Upper lobe of right lung (tissue), 1 donor: ENCODE measurements around the gene SLC34A1. TPM values are rescaled to one million over a fixed set of nuclear protein-coding genes. Genes with fewer than 3 reads are reported as not detected.
"Not testable (repeated sequence)": the region's sequence is repeated elsewhere in the genome, so short reads cannot be mapped to it uniquely, and the experiment has no call there.

Experiments
- ATAC-seq: fragments of 200-7000 bp; cut with Tn5 transposase; one replicate; pipeline ENCODE4 v1.9.1; 2020; ENCODE audit warnings: mild to moderate bottlenecking, moderate library complexity
- DNase-seq: peaks from one replicate; pipeline ENCODE4 v3.0.0-alpha.2; 2020
- H3K27ac ChIP-seq: fragments of 200-600 bp; one replicate; pipeline ENCODE4 v1.8.0; 2022
- H3K27me3 ChIP-seq: fragments of 200-600 bp; one replicate; pipeline ENCODE4 v1.8.0; 2022; ENCODE audit warnings: mild to moderate bottlenecking
- H3K36me3 ChIP-seq: fragments of 200-600 bp; one replicate; pipeline ENCODE4 v1.8.0; 2022
- H3K4me1 ChIP-seq: fragments of 200-600 bp; one replicate; pipeline ENCODE4 v1.8.0; 2022
- H3K4me3 ChIP-seq: fragments of 200-600 bp; one replicate; pipeline ENCODE4 v1.8.0; 2022; ENCODE audit warnings: mild to moderate bottlenecking
- H3K9me3 ChIP-seq: fragments of 200-600 bp; one replicate; pipeline ENCODE4 v1.8.0; 2022
- CTCF ChIP-seq: fragments of 200-600 bp; IDR thresholded peaks from one replicate; pipeline ENCODE4 v1.8.0; 2022; ENCODE audit warnings: antibody characterized with exemption
- intact Hi-C: fragments of 100-400 bp; cut with DNase I; formaldehyde crosslinking; loops from one replicate; pipeline ENCODE4 v1.11.0; 2022
- total RNA-seq: library from RNA; stranded (reverse); fragmentation: NEBNext Ultra II Directional; extraction: Animal tissue kit (Norgen Biotek cat#: 25700); gene quantifications from one replicate; pipeline ENCODE4 v1.2.1, GENCODE V29; 2021
- donor health status: DM: no; HTN: yes; CAD: no; lungs with severe emphysema.

SLC34A1 gene
- total RNA-seq, 1 donor from 2014 or later, result not detected

- Histone ChIP-seq H3K4me1 (peaks cover 2% of the 10 kb centered on the region), H3K36me3 (no peaks in the 10 kb centered on the region), H3K27ac (no peak overlapping the region), H3K4me3 (no peak overlapping the region), H3K27me3 (no peaks in the 10 kb centered on the region), H3K9me3 (no peaks in the 10 kb centered on the region)
- intact Hi-C loops, result no loop called here
- DNase-seq, result no peak
- no peak for TF ChIP-seq CTCF
- ATAC-seq, result no peak
These were observed 26.3 kb downstream of the SLC34A1 start for GRCh38 chr5:177410575-177410974.

- Histone ChIP-seq H3K4me1 (peaks cover 9% of the 10 kb centered on the region), H3K9me3 (no peaks in the 10 kb centered on the region), H3K36me3 (no peaks in the 10 kb centered on the region), H3K4me3 (no peak overlapping the region), H3K27me3 (no peaks in the 10 kb centered on the region), H3K27ac (no peak overlapping the region)
- TF ChIP-seq CTCF, result no peak
- intact Hi-C loops, result no loop called here
- DNase-seq, result no peak
- no peak for ATAC-seq
These were observed 28.5 kb downstream of the SLC34A1 start for GRCh38 chr5:177412603-177413233.

- DNase-seq, result no peak
- peaks cover 9% of the 10 kb centered on the region for H3K4me1 ChIP-seq
- intact Hi-C loops, result no loop called here
- no peak overlapping the region for H3K4me3 ChIP-seq
- no peak for TF ChIP-seq CTCF
- no peak overlapping the region for H3K27ac ChIP-seq
- H3K27me3 ChIP-seq, result no peaks in the 10 kb centered on the region
- no peak for ATAC-seq
- H3K9me3 ChIP-seq, result no peaks in the 10 kb centered on the region
- H3K36me3 ChIP-seq, result no peaks in the 10 kb centered on the region
These were observed 30.2 kb downstream of the SLC34A1 start for GRCh38 chr5:177414481-177414880.

GRCh38 chr5:177417081-177417480 is 32.8 kb downstream of the SLC34A1 start:
- H3K27ac ChIP-seq, result peak overlapping the region; percentile 70

GRCh38 chr5:177419046-177419445 is 34.8 kb downstream of the SLC34A1 start:
- intact Hi-C loops, result no loop called here
- TF ChIP-seq CTCF, result no peak
- ATAC-seq, result peak; percentile 27
- no peaks in the 10 kb centered on the region for H3K9me3 ChIP-seq
- no peaks in the 10 kb centered on the region for H3K36me3 ChIP-seq
- no peak for DNase-seq
- H3K27ac ChIP-seq, result no peak overlapping the region
- H3K4me1 ChIP-seq, result peaks cover 9% of the 10 kb centered on the region
- no peak overlapping the region for H3K4me3 ChIP-seq
- no peaks in the 10 kb centered on the region for H3K27me3 ChIP-seq

More at GRCh38 chr5:177417081-177417480, 32.8 kb downstream of the SLC34A1 start:
- H3K4me3 ChIP-seq, ATAC-seq, H3K9me3 ChIP-seq, intact Hi-C loops, H3K36me3 ChIP-seq, DNase-seq, H3K4me1 ChIP-seq, H3K27me3 ChIP-seq: not testable (repeated sequence)

GRCh38 chr5:177420472-177420871 is 36.2 kb downstream of the SLC34A1 start:
- DNase-seq, H3K9me3 ChIP-seq, intact Hi-C loops, H3K27me3 ChIP-seq, H3K27ac ChIP-seq, H3K36me3 ChIP-seq, H3K4me3 ChIP-seq, ATAC-seq: not testable (repeated sequence)
- H3K4me1 ChIP-seq, result peaks cover 13% of the 10 kb centered on the region
